ENCODE data around the gene LY9.
"Not testable (repeated sequence)": the region's sequence is repeated elsewhere in the genome, so short reads cannot be mapped to it uniquely, and the experiment has no call there.

Gene LY9

GRCh38 chr1:160853754-160854153, 57.8 kb downstream of the LY9 start:
- no peak overlapping the region for H3K4me3 Mint-ChIP-seq
- no peaks in the 10 kb centered on the region for H3K36me3 Mint-ChIP-seq (ENCODE audit: low read depth)
- no peaks in the 10 kb centered on the region for H3K9me3 Mint-ChIP-seq
- H3K27ac Mint-ChIP-seq: peak overlapping the region; percentile 9
- peaks cover 7% of the 10 kb centered on the region for H3K4me1 Mint-ChIP-seq (ENCODE audit: low read depth)
- no peaks in the 10 kb centered on the region for H3K27me3 Mint-ChIP-seq

GRCh38 chr1:160855181-160855981, 59.4 kb downstream of the LY9 start:
- Mint-ChIP-seq H3K9me3 (no peaks in the 10 kb centered on the region), H3K27ac (no peak overlapping the region), H3K27me3 (no peaks in the 10 kb centered on the region), H3K4me3 (no peak overlapping the region), H3K36me3 (ENCODE audit: low read depth) (no peaks in the 10 kb centered on the region), H3K4me1 (ENCODE audit: low read depth) (peaks cover 9% of the 10 kb centered on the region)

- H3K9me3 Mint-ChIP-seq: no peaks in the 10 kb centered on the region
- no peak overlapping the region for H3K4me3 Mint-ChIP-seq
- no peaks in the 10 kb centered on the region for H3K27me3 Mint-ChIP-seq
- H3K27ac Mint-ChIP-seq: no peak overlapping the region
- peaks cover 31% of the 10 kb centered on the region for H3K4me1 Mint-ChIP-seq (ENCODE audit: low read depth)
- no peaks in the 10 kb centered on the region for H3K36me3 Mint-ChIP-seq (ENCODE audit: low read depth)
These were observed 62.1 kb downstream of the LY9 start for GRCh38 chr1:160858097-160858496.

- H3K27ac Mint-ChIP-seq: no peak overlapping the region
- H3K4me3 Mint-ChIP-seq: no peak overlapping the region
- no peaks in the 10 kb centered on the region for H3K36me3 Mint-ChIP-seq (ENCODE audit: low read depth)
- peaks cover 35% of the 10 kb centered on the region for H3K4me1 Mint-ChIP-seq (ENCODE audit: low read depth)
- H3K27me3 Mint-ChIP-seq: no peaks in the 10 kb centered on the region
- no peaks in the 10 kb centered on the region for H3K9me3 Mint-ChIP-seq
These were observed 62.5 kb downstream of the LY9 start for GRCh38 chr1:160858507-160858906.

GRCh38 chr1:160859166-160859565, 63.2 kb downstream of the LY9 start:
- H3K9me3 Mint-ChIP-seq: no peaks in the 10 kb centered on the region
- no peaks in the 10 kb centered on the region for H3K36me3 Mint-ChIP-seq (ENCODE audit: low read depth)
- H3K4me1 Mint-ChIP-seq (ENCODE audit: low read depth): peaks cover 36% of the 10 kb centered on the region
- peak overlapping the region; percentile 9 for H3K4me3 Mint-ChIP-seq
- no peaks in the 10 kb centered on the region for H3K27me3 Mint-ChIP-seq
- H3K27ac Mint-ChIP-seq: no peak overlapping the region

GRCh38 chr1:160860840-160861505, 65.0 kb downstream of the LY9 start:
- Mint-ChIP-seq H3K4me1 (ENCODE audit: low read depth) (peaks cover 38% of the 10 kb centered on the region), H3K27ac (peak overlapping the region; percentile 52), H3K9me3 (no peaks in the 10 kb centered on the region), H3K27me3 (no peaks in the 10 kb centered on the region), H3K4me3 (peak overlapping the region; percentile 25), H3K36me3 (ENCODE audit: low read depth) (no peaks in the 10 kb centered on the region)

- H3K36me3 Mint-ChIP-seq (ENCODE audit: low read depth): no peaks in the 10 kb centered on the region
- H3K27me3 Mint-ChIP-seq: no peaks in the 10 kb centered on the region
- no peaks in the 10 kb centered on the region for H3K9me3 Mint-ChIP-seq
- peaks cover 38% of the 10 kb centered on the region for H3K4me1 Mint-ChIP-seq (ENCODE audit: low read depth)
- peak within 1 kb of the TSS; percentile 61 for H3K27ac Mint-ChIP-seq
- H3K4me3 Mint-ChIP-seq: peak within 1 kb of the TSS; percentile 63
These were observed 66.5 kb downstream of the LY9 start, which contains the start of gene CD244 for GRCh38 chr1:160862203-160863060. Gene CD244, minus strand, starts transcription at chr1:160862887. Its CDS starts 210 bp downstream, at chr1:160862677.

- no peak overlapping the region for H3K27ac Mint-ChIP-seq
- no peaks in the 10 kb centered on the region for H3K9me3 Mint-ChIP-seq
- no peaks in the 10 kb centered on the region for H3K36me3 Mint-ChIP-seq (ENCODE audit: low read depth)
- peaks cover 45% of the 10 kb centered on the region for H3K4me1 Mint-ChIP-seq (ENCODE audit: low read depth)
- H3K27me3 Mint-ChIP-seq: no peaks in the 10 kb centered on the region
- peak overlapping the region; percentile 63 for H3K4me3 Mint-ChIP-seq
These were observed 67.2 kb downstream of the LY9 start for GRCh38 chr1:160863061-160863773.

GRCh38 chr1:160863774-160864131, 67.8 kb downstream of the LY9 start:
- Mint-ChIP-seq H3K27ac (peak overlapping the region; percentile 56), H3K4me3 (peak overlapping the region; percentile 28), H3K9me3 (no peaks in the 10 kb centered on the region), H3K4me1 (ENCODE audit: low read depth) (peaks cover 47% of the 10 kb centered on the region), H3K36me3 (ENCODE audit: low read depth) (no peaks in the 10 kb centered on the region), H3K27me3 (no peaks in the 10 kb centered on the region)

- Mint-ChIP-seq H3K4me1 (ENCODE audit: low read depth) (peaks cover 47% of the 10 kb centered on the region), H3K4me3 (no peak overlapping the region), H3K27ac (peak overlapping the region; percentile 56), H3K9me3 (no peaks in the 10 kb centered on the region), H3K27me3 (no peaks in the 10 kb centered on the region), H3K36me3 (ENCODE audit: low read depth) (no peaks in the 10 kb centered on the region)
These were observed 68.2 kb downstream of the LY9 start for GRCh38 chr1:160864173-160864572.

- Mint-ChIP-seq H3K4me1 (ENCODE audit: low read depth) (peaks cover 46% of the 10 kb centered on the region), H3K27ac (no peak overlapping the region), H3K36me3 (ENCODE audit: low read depth) (no peaks in the 10 kb centered on the region), H3K27me3 (no peaks in the 10 kb centered on the region), H3K9me3 (no peaks in the 10 kb centered on the region), H3K4me3 (no peak overlapping the region)
These were observed 69.4 kb downstream of the LY9 start for GRCh38 chr1:160865337-160865736.

GRCh38 chr1:160866001-160866694, 70.2 kb downstream of the LY9 start:
- H3K9me3 Mint-ChIP-seq: no peaks in the 10 kb centered on the region
- H3K27ac Mint-ChIP-seq: no peak overlapping the region
- no peaks in the 10 kb centered on the region for H3K36me3 Mint-ChIP-seq (ENCODE audit: low read depth)
- H3K4me1 Mint-ChIP-seq (ENCODE audit: low read depth): peaks cover 40% of the 10 kb centered on the region
- H3K4me3 Mint-ChIP-seq: no peak overlapping the region
- H3K27me3 Mint-ChIP-seq: no peaks in the 10 kb centered on the region

- no peaks in the 10 kb centered on the region for H3K27me3 Mint-ChIP-seq
- H3K27ac Mint-ChIP-seq: no peak overlapping the region
- H3K9me3 Mint-ChIP-seq: no peaks in the 10 kb centered on the region
- H3K36me3 Mint-ChIP-seq (ENCODE audit: low read depth): no peaks in the 10 kb centered on the region
- H3K4me1 Mint-ChIP-seq (ENCODE audit: low read depth): peaks cover 39% of the 10 kb centered on the region
- H3K4me3 Mint-ChIP-seq: no peak overlapping the region
These were observed 70.8 kb downstream of the LY9 start for GRCh38 chr1:160866695-160867260.

GRCh38 chr1:160867651-160868050, 71.7 kb downstream of the LY9 start:
- not testable (repeated sequence) for H3K36me3 Mint-ChIP-seq (ENCODE audit: low read depth); H3K27me3 Mint-ChIP-seq; H3K9me3 Mint-ChIP-seq; H3K4me3 Mint-ChIP-seq; H3K27ac Mint-ChIP-seq
- peaks cover 30% of the 10 kb centered on the region for H3K4me1 Mint-ChIP-seq (ENCODE audit: low read depth)

Data from stimulated activated naive CD8-positive, alpha-beta T cell treated with anti-CD3 and anti-CD28 coated beads, Interleukin-15, Interleukin-2, amounts not matched to agents 100 ng/mL and 50 ng/mL, for 24 hours (primary cell).